CD4-positive, alpha-beta T cell treated with Interleukin-21 for 1 hour (primary cell): Measurements from ENCODE around the gene NRG2.

Source experiments
- DNase-seq: peaks from one replicate; pipeline ENCODE4 v3.0.0-alpha.2; 2020

The NRG2 gene

GRCh38 chr5:139829471-139829870 lies 213.6 kb downstream of the NRG2 start:
- no peak for DNase-seq

DNA sequence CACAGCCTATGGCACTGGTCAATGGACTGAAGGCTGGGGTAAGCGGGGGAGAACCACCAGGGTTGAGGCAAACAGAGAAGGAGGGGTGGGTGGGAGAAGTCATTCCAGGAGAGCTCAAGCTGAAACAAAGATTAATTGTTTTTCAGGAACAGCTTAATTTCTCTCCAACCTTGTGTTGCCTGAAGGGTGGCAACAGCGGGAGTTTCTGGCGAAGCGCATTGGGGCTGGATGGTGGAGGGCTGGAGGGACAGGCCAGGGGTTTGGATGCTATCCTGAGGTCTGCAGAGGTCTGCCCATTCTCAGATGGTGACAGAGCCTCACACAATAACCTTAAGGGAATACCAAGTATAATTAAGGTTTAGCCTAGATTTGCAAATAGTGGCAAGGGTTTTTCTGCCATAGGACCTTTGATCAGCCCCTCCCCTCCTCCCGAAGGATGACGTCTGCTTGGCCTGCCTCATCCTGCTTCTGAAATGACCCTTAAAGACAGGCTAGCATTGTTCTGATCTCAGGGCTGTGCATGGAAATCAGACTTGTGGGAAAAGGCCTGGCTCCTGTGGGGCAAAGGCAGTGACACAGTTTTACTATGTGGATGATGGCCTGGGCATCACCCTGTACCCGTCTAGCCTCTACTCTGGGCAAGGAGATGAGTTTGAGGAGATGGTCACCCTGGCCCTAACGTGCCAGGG lies 214.7 kb downstream of the NRG2 start:
- DNase-seq: no peak

GRCh38 chr5:139825690-139826089 lies 217.4 kb downstream of the NRG2 start:
- no peak for DNase-seq

GRCh38 chr5:139823757-139824355 lies 219.2 kb downstream of the NRG2 start:
- no peak for DNase-seq

DNA sequence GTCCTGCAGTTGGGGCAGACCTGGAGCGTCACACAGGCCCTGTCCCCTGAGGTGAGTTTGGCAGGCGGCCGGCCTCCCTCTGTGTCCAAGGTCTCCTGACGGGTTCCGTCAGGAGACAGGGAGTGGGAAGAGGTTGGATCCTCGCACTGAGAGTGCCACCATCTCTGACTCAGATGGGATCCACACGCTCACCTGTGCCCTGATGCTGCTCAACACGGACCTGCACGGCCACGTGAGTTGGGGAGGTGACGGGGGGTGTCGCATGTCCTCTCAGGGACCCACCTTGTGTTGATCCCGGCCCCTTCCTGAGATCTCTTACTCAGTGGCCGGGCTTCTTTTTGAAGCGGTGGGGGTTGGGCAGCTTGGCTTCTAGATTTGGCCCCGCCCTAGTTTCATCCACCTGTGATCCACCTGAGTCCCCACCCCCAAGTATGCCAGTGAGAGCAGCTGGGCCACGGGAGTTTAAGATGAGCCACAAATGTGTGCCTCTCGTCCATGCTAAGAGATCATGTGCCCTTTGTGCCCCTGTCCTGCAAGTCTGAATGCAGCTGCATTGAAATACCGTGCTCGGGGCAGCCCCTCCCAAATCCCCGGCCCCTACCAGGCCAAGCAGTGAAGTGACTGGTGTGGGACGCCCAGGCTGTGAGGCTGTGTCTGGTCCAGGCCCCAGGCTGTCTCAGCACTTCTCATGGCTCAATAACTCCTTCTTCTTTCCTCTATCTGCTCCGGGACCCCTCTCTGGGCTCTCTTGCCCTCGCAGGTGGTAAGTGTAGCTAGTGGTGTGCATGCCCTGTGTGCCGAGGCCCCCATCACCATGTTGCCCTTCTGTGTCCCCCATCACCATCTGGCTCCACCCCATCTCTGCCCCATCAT lies 220.3 kb downstream of the NRG2 start:
- no peak for DNase-seq

DNA sequence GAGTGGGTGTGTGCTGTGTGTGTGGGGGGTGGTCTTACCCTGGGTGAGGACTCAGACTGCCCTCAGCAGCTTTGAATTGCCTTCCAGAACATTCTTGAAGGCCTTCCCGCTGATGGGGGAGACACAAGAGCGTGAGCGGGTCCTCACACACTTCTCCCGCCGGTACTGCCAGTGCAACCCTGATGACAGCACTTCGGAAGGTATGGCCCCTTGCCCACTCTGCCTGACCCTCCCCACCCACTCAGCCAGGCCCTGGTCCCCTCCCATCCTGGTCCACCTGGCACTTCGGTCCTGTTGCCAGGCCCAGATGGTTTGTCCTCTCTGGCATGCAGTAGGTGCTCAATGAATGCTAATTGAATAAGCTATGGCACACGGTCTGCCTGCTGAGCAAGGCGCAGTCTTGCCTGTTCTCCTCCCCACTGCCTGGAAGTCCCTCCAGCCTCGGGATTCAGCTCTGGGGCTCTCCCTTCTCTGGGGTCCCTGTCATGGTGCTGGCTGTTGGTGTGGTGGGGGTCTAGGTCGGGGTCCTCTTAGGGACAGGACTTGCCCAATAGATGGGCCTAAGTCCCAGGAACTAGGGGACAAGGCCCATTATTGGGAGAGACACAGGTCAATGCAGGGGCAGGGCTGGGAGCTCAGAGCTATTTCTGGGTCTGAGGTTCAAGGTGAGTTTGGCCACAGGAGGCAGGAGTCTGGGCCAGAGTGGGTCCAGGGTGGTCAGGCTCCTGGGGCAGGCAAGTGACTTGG lies 221.1 kb downstream of the NRG2 start:
- no peak for DNase-seq

DNA sequence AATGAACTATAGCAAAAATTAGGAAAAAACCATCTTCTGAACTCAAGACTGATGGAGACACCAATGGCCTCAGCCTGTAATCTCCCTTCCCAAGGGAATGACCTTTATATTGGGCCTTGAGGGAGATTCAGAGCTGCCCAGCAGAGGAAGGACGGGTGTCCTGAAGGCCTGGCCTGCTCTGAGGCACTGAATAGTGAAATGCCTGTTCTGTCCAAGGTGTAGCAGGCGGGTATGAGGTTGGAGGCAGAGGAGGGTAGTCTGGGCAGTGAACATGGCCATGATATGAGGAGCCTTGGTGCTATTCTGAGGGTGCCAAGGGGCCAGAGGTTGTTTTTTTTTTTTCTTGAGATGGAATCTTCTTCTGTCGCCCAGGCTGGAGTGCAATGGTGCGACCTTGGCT lies 222.5 kb downstream of the NRG2 start:
- DNase-seq: no peak

GRCh38 chr5:139820130-139820529 lies 223.0 kb downstream of the NRG2 start:
- no peak for DNase-seq

GRCh38 chr5:139817970-139818369 lies 225.1 kb downstream of the NRG2 start:
- DNase-seq: no peak

DNA sequence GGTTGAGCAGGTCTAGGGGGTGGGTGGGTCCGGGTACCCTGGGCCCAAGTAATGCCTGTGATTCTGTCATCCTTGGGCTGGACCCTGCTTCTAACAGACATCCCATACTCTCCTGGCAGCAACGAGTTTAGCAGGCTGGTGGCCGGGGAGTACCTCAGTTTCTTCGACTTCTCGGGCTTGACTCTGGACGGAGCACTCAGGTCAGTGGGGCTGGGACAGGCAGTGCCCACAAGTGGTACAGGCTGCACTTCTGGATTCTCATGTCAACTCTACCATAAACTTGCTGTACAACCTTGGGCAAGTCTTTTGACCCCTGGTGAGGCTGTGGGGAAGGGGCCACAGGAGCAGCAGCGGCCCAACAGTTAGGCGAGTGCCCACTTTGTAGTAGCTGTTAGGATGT lies 225.7 kb downstream of the NRG2 start:
- DNase-seq: no peak

GRCh38 chr5:139816566-139816965 lies 226.5 kb downstream of the NRG2 start:
- DNase-seq: no peak

DNA sequence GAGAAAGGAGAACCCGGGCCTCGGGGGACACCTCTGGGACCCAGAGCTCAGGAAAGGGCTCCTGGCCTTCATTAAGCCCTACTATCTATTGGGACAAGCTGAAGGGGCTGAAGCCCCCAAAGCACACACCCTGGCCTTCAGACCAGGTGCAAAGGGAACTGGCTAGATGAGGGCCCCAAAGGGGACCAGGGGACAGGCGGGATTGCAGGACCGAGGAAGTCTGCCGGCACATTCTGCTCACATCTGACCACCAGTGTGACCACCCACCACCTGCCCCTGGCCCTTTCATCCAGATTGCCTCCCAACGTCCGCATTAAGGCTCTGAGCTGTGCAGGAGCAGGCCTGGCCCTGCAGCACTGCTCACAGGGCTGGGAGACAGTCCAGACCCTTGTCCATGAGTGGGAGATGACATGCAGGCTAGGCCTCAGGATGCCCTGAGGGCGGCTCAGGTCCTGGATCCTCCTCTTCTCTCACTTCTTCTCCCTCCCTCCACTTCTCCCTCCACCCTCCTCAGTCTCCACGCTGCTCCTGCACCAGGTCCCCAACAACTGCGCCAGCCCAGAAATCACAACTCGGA lies 228.3 kb downstream of the NRG2 start:
- no peak for DNase-seq

GRCh38 chr5:139814191-139814601 lies 228.9 kb downstream of the NRG2 start:
- DNase-seq: no peak

- no peak for DNase-seq
These were observed 230.0 kb downstream of the NRG2 start for GRCh38 chr5:139812836-139813805.

DNA sequence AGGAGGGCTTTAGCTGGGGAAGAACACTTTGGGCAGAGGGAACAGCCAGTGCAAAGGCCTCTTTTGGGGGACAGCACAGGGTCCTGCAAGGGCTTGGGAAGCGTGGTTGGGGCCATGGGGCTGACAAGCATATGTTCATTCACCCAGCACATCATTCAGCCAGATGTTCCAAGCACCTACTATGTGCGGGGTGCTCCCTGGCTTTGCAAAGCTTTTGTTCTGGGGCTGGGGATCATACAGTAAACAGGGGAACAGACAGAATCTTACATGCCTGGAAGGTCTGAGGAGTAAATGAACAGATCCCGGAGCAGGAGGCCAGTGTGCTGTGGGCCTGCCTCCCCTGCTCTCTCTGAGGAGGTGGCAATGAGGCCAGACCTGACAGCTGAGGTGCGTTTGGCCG lies 230.8 kb downstream of the NRG2 start:
- no peak for DNase-seq

- no peak for DNase-seq
These were observed 231.9 kb downstream of the NRG2 start for GRCh38 chr5:139811274-139811607.

DNA sequence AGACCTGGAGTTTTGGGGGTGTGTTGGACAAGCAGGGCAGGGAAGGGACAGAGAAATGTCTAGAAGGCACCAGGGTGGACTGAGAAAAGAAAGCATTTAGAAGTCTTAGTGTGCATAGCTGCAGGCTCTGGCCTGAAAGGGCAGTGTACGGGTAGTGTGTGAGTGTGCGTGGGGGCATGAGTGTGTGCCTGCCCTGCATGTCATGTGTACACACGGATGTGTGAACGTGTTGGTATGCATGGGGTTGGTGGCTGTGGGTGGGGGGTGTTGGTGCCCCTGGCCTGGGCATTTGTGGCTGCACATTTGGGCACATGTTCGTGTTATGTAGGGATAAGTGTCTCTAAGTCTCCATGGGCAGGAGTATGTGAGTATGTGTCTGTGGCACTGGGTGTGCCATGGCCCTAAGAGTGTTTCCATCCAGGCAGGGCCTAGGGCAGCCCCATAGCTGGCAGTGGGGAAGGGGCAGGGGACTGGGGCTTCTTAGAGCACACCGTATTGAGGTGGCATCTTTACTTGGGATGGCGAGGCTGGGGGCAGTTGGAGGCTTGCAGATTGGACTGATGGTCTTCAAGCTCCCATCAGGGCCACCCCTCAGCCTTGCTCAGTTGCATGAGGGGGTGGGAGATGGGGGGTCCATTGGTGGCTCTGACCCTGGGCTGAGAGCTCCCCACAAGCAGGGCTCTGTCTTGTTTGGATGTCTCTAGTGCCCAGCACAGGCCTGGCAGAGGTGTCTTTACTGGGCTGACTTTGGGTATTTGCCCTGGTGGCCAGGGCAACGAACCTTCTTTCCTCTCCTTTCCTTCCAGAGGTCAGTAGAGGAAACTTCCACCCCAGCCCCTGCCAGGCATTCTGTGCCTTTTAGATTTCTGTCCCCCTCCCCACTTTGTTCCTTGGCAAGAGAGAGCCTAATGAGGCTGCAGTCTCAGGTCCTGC lies 232.5 kb downstream of the NRG2 start:
- DNase-seq: no peak

GRCh38 chr5:139809331-139809810 lies 233.7 kb downstream of the NRG2 start:
- no peak for DNase-seq

- DNase-seq: peak; percentile 4
These were observed 234.4 kb downstream of the NRG2 start for GRCh38 chr5:139808481-139809330.
